HEK293 (cell line): Measurements from ENCODE around the gene LDLRAD2.

Experiments
- CTCF ChIP-seq: fragments of 450-650 bp; formaldehyde crosslinking; IDR thresholded peaks from 2 replicates; pipeline ENCODE4 v1.5.1; 2016; ENCODE audit warnings: missing biosample characterization, missing genetic modification characterization
- EGR2 ChIP-seq: fragments of 450-650 bp; formaldehyde crosslinking; IDR thresholded peaks from 2 replicates; pipeline ENCODE4 v1.5.1; 2016; ENCODE audit warnings: low read depth, missing biosample characterization, missing genetic modification characterization
- REST ChIP-seq: fragments of 450-650 bp; formaldehyde crosslinking; IDR thresholded peaks from 2 replicates; pipeline ENCODE4 v1.5.1; 2016; ENCODE audit warnings: missing biosample characterization, missing genetic modification characterization
- TSHZ1 ChIP-seq: fragments of 450-650 bp; formaldehyde crosslinking; IDR thresholded peaks from 2 replicates; pipeline ENCODE4 v1.5.1; 2016; ENCODE audit warnings: missing biosample characterization, missing genetic modification characterization, borderline replicate concordance
- ZBTB1 ChIP-seq: fragments of 450-650 bp; formaldehyde crosslinking; IDR thresholded peaks from 2 replicates; pipeline ENCODE4 v1.5.1; 2016; ENCODE audit warnings: missing biosample characterization, missing genetic modification characterization
- ZBTB6 ChIP-seq: fragments of 450-650 bp; formaldehyde crosslinking; IDR thresholded peaks from 2 replicates; pipeline ENCODE4 v1.5.1; 2017; ENCODE audit warnings: missing biosample characterization, missing genetic modification characterization
- ZNF2 ChIP-seq: fragments of 450-650 bp; formaldehyde crosslinking; IDR thresholded peaks from 2 replicates; pipeline ENCODE4 v1.5.1; 2016; ENCODE audit warnings: missing biosample characterization, missing genetic modification characterization
- ZNF280D ChIP-seq: fragments of 450-650 bp; formaldehyde crosslinking; IDR thresholded peaks from 2 replicates; pipeline ENCODE4 v1.5.1; 2016; ENCODE audit warnings: missing biosample characterization, missing genetic modification characterization
- ZNF501 ChIP-seq: fragments of 450-650 bp; formaldehyde crosslinking; IDR thresholded peaks from 2 replicates; pipeline ENCODE4 v1.5.1; 2016; ENCODE audit warnings: missing biosample characterization, missing genetic modification characterization
- ZNF518A ChIP-seq: fragments of 450-650 bp; formaldehyde crosslinking; conservative IDR thresholded peaks from 2 replicates; pipeline ENCODE4 v1.5.1; 2016; ENCODE audit warnings: low read depth, missing biosample characterization, missing genetic modification characterization
- ZNF626 ChIP-seq: fragments of 450-650 bp; sonication (Bioruptor Pico); formaldehyde crosslinking; IDR thresholded peaks from 2 replicates; pipeline ENCODE4 v1.5.1; 2018; ENCODE audit warnings: missing biosample characterization, missing genetic modification characterization, inconsistent platforms
- ZNF639 ChIP-seq: fragments of 450-650 bp; formaldehyde crosslinking; IDR thresholded peaks from 2 replicates; pipeline ENCODE4 v1.5.1; 2016; ENCODE audit warnings: missing biosample characterization, missing genetic modification characterization
- ZSCAN18 ChIP-seq: fragments of 450-650 bp; formaldehyde crosslinking; IDR thresholded peaks from 2 replicates; pipeline ENCODE4 v1.5.1; 2016; ENCODE audit warnings: missing biosample characterization, missing genetic modification characterization

- TF ChIP-seq EGR2 (tag by site-specific recombination) (no peak), ZSCAN18 (tag by site-specific recombination) (no peak), CTCF (tag by site-specific recombination) (no peak), ZNF2 (tag by site-specific recombination) (no peak), ZNF280D (no peak), ZNF639 (tag by site-specific recombination) (no peak), ZBTB1 (tag by site-specific recombination) (no peak), ZNF518A (no peak), ZNF501 (tag by site-specific recombination) (no peak), ZBTB6 (tag by site-specific recombination) (no peak), TSHZ1 (tag by site-specific recombination) (no peak), ZNF626 (no peak), REST (tag by site-specific recombination) (no peak)
These were observed 36.6 kb downstream of the LDLRAD2 start for GRCh38 chr1:21848524-21849174.
